Neural crest cell (in vitro differentiated cells): Measurements from ENCODE around the gene ZCCHC2. TPM values are rescaled to one million over a fixed set of nuclear protein-coding genes. Genes with fewer than 3 reads are reported as not detected.

Source experiments
- DNase-seq: peaks from one replicate; pipeline ENCODE4 v3.0.0; 2021; ENCODE audit warnings: low read depth, mixed read lengths, low spot score
- H3K27ac Mint-ChIP-seq: one replicate; pipeline ENCODE4 v1.8.0; 2021; ENCODE audit warnings: mild to moderate bottlenecking, mixed read lengths; ENCODE audit not compliant: unreplicated experiment
- H3K27me3 Mint-ChIP-seq: 2 replicates; pipeline ENCODE4 v1.8.0; 2021; ENCODE audit warnings: low read depth, mild to moderate bottlenecking, mixed read lengths
- H3K36me3 Mint-ChIP-seq: 2 replicates; pipeline ENCODE4 v1.8.0; 2021; ENCODE audit warnings: low read depth, mild to moderate bottlenecking, mixed read lengths
- H3K4me1 Mint-ChIP-seq: 2 replicates; pipeline ENCODE4 v1.8.0; 2021; ENCODE audit warnings: mixed read lengths
- H3K4me3 Mint-ChIP-seq: one replicate; pipeline ENCODE4 v1.8.0; 2021; ENCODE audit warnings: mild to moderate bottlenecking, mixed read lengths
- H3K9me3 Mint-ChIP-seq: 2 replicates; pipeline ENCODE4 v1.8.0; 2021; ENCODE audit warnings: mixed read lengths
- total RNA-seq: library from RNA; stranded (reverse); gene quantifications from 2 replicates; pipeline ENCODE4 v1.2.1, GENCODE V29; 2021
- TF ChIP-seq, protein P1 (sequence below): fragments of 200-600 bp; sonication (generic); conservative IDR thresholded peaks from 2 replicates; pipeline ENCODE4 v1.5.0; 2021; ENCODE audit warnings: antibody characterized with exemption, mild to moderate bottlenecking

Gene ZCCHC2
- total RNA-seq, 1 donor from 2014 or later = 14.7 TPM

DNA sequence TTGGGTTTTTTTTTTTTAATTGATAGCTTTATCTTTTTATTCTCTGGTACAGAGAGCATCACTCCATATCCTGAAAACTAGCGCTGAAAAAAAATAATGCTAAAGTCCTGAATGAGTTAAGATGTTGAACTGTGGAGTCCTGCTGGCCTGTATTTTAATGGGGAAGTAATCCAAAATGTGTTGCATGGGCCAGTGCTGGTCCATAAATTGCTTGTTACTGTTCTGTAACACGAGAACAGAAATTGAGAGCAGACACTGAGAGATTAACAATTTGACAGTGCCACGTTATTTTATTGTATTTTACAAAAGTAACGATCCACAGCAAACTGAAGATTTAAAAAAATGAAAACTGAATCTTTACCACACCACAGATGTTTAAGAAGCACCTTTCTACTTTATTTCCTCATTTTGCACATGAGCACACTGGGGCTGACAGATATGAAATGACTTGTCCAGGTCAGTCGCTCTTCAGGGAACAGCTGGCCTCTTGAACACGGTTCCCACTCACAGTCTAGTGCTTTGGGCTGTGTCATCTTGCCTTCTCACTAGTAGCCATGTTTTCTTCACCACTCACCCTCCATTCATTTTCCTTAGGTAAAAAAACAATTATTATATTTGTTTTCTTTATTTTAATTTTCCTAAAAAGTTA, 35.3 kb downstream of the ZCCHC2 start:
- DNase-seq = no peak
- H3K27me3 Mint-ChIP-seq = no peaks in the 10 kb centered on the region
- TF ChIP-seq, protein P1, sequence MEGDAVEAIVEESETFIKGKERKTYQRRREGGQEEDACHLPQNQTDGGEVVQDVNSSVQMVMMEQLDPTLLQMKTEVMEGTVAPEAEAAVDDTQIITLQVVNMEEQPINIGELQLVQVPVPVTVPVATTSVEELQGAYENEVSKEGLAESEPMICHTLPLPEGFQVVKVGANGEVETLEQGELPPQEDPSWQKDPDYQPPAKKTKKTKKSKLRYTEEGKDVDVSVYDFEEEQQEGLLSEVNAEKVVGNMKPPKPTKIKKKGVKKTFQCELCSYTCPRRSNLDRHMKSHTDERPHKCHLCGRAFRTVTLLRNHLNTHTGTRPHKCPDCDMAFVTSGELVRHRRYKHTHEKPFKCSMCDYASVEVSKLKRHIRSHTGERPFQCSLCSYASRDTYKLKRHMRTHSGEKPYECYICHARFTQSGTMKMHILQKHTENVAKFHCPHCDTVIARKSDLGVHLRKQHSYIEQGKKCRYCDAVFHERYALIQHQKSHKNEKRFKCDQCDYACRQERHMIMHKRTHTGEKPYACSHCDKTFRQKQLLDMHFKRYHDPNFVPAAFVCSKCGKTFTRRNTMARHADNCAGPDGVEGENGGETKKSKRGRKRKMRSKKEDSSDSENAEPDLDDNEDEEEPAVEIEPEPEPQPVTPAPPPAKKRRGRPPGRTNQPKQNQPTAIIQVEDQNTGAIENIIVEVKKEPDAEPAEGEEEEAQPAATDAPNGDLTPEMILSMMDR = no peak
- no peaks in the 10 kb centered on the region for H3K4me1 Mint-ChIP-seq
- H3K9me3 Mint-ChIP-seq = no peaks in the 10 kb centered on the region
- no peak overlapping the region for H3K4me3 Mint-ChIP-seq
- no peak overlapping the region for H3K27ac Mint-ChIP-seq
- peaks cover 11% of the 10 kb centered on the region for H3K36me3 Mint-ChIP-seq

DNA sequence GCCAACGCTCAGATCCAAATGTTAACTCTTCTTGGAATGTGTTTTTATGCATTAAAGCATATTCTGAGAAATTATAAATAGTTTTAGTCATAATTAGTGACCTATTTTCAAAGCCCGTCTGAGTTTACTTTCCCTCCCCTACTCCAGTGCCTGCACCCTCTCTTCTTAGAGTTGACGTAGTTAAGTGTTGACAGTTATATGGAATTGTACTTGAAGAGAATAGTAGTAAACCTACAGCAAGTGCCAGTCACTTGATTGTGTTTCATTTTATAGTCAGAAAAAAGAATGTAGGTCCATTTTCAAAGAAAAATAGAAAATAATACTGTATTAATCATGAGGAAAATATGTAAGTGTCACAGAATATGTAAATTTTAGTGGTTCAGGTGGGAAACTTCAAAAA, 41.2 kb downstream of the ZCCHC2 start:
- TF ChIP-seq, protein P1 = no peak
- H3K4me1 Mint-ChIP-seq = no peaks in the 10 kb centered on the region
- no peak for DNase-seq
- H3K36me3 Mint-ChIP-seq = peaks cover 9% of the 10 kb centered on the region
- no peak overlapping the region for H3K4me3 Mint-ChIP-seq
- no peaks in the 10 kb centered on the region for H3K9me3 Mint-ChIP-seq
- H3K27me3 Mint-ChIP-seq = no peaks in the 10 kb centered on the region
- no peak overlapping the region for H3K27ac Mint-ChIP-seq

- H3K36me3 Mint-ChIP-seq = peaks cover 22% of the 10 kb centered on the region
These were observed 43.4 kb downstream of the ZCCHC2 start for GRCh38 chr18:62566199-62566598.

DNA sequence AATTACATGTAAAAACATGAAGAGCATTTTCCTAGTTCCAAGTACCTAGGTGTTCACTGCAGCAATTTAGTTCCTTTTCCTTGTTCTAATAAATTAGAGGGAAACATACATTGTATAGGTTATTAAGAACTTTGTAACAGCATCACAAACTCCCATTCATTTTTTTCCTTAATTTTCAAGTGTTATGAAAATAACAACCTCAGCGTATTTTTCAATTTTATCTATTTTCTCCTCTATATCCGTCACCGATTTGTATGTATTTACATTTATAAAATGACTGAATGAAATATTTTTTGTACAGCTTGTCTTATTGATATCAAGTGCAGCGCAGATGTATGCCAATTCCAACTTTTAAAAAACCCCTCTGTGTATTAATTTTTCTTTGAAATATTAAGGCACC, 44.0 kb downstream of the ZCCHC2 start:
- no peaks in the 10 kb centered on the region for H3K4me1 Mint-ChIP-seq
- H3K9me3 Mint-ChIP-seq = peaks cover 3% of the 10 kb centered on the region
- DNase-seq = no peak
- no peaks in the 10 kb centered on the region for H3K27me3 Mint-ChIP-seq
- TF ChIP-seq, protein P1 = no peak
- H3K36me3 Mint-ChIP-seq = peaks cover 19% of the 10 kb centered on the region
- no peak overlapping the region for H3K27ac Mint-ChIP-seq
- no peak overlapping the region for H3K4me3 Mint-ChIP-seq

More at GRCh38 chr18:62566199-62566598, 43.4 kb downstream of the ZCCHC2 start:
- Mint-ChIP-seq H3K27me3 (no peaks in the 10 kb centered on the region), H3K9me3 (peaks cover 3% of the 10 kb centered on the region), H3K27ac (no peak overlapping the region), H3K4me1 (no peaks in the 10 kb centered on the region), H3K4me3 (no peak overlapping the region)
- no peak for DNase-seq
- TF ChIP-seq, protein P1 = peak; percentile 47

- TF ChIP-seq, protein P1 = no peak
- peaks cover 23% of the 10 kb centered on the region for H3K36me3 Mint-ChIP-seq
- no peaks in the 10 kb centered on the region for H3K27me3 Mint-ChIP-seq
- DNase-seq = no peak
- H3K9me3 Mint-ChIP-seq = peaks cover 3% of the 10 kb centered on the region
- H3K27ac Mint-ChIP-seq = no peak overlapping the region
- no peaks in the 10 kb centered on the region for H3K4me1 Mint-ChIP-seq
- no peak overlapping the region for H3K4me3 Mint-ChIP-seq
These were observed 46.3 kb downstream of the ZCCHC2 start for GRCh38 chr18:62569081-62569655.
